GM12801 (cell line): ENCODE results near the gene DNAJC8.

Source experiments
- TF ChIP-seq, protein P1 (sequence below): IDR thresholded peaks from one replicate; pipeline ENCODE4 v1.5.1; 2011; ENCODE audit warnings: control low read depth; ENCODE audit not compliant: insufficient read length; ENCODE audit errors: extremely low read depth

DNAJC8 gene

GRCh38 chr1:28232558-28233263 is at the start of gene DNAJC8:
Gene DNAJC8 (minus strand): TSS chr1:28233029. CDS start chr1:28232998, 31 bp downstream.
- TF ChIP-seq, protein P1, sequence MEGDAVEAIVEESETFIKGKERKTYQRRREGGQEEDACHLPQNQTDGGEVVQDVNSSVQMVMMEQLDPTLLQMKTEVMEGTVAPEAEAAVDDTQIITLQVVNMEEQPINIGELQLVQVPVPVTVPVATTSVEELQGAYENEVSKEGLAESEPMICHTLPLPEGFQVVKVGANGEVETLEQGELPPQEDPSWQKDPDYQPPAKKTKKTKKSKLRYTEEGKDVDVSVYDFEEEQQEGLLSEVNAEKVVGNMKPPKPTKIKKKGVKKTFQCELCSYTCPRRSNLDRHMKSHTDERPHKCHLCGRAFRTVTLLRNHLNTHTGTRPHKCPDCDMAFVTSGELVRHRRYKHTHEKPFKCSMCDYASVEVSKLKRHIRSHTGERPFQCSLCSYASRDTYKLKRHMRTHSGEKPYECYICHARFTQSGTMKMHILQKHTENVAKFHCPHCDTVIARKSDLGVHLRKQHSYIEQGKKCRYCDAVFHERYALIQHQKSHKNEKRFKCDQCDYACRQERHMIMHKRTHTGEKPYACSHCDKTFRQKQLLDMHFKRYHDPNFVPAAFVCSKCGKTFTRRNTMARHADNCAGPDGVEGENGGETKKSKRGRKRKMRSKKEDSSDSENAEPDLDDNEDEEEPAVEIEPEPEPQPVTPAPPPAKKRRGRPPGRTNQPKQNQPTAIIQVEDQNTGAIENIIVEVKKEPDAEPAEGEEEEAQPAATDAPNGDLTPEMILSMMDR: no peak

DNA sequence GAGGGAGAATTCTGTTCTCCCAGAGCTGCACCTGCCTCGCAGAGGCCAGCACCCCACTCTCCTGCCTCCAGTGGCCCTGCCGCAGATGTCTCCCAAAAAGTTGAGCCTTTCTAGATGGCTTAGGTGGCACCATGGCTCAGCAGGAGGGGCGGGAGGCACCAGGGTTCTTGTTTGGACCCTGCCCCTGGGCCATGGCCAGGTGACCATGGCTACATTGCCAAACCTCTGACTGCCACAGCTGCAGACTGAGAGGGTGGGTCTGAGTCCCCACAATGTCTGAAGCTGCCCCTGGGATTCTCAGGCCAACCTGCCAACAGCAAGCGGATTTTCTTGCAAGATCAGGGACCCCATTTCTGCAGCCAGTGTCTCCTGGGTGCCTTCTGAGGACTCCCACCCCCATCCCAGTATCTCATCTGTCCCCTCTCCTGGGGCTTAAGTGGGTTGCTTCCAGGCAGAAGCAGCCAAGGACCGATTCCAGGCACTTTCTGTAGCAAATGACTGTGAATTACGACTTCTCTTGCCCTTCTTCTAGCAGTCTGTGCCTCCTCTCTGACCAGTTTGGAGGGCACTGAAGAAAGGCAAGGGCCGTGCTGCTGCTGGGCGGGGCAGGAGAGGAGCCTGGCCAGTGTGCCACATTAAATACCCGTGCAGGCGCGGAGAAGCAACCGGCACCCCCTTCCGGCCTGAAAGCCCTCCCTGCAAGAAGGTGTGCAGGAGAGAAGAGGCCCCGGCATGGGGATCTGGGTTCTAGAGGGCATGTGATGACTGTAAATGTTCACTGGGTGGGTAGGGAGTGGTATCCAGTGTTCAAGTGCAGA is 49.0 kb upstream of the DNAJC8 start:
- TF ChIP-seq, protein P1: no peak

GRCh38 chr1:28280977-28281381 is 48.1 kb upstream of the DNAJC8 start:
- TF ChIP-seq, protein P1: no peak

- TF ChIP-seq, protein P1: no peak
These were observed 47.7 kb upstream of the DNAJC8 start for GRCh38 chr1:28280501-28280900.

- TF ChIP-seq, protein P1: no peak
These were observed 46.9 kb upstream of the DNAJC8 start for GRCh38 chr1:28279721-28280120.

- TF ChIP-seq, protein P1: no peak
These were observed 45.9 kb upstream of the DNAJC8 start for GRCh38 chr1:28278763-28279162.

DNA sequence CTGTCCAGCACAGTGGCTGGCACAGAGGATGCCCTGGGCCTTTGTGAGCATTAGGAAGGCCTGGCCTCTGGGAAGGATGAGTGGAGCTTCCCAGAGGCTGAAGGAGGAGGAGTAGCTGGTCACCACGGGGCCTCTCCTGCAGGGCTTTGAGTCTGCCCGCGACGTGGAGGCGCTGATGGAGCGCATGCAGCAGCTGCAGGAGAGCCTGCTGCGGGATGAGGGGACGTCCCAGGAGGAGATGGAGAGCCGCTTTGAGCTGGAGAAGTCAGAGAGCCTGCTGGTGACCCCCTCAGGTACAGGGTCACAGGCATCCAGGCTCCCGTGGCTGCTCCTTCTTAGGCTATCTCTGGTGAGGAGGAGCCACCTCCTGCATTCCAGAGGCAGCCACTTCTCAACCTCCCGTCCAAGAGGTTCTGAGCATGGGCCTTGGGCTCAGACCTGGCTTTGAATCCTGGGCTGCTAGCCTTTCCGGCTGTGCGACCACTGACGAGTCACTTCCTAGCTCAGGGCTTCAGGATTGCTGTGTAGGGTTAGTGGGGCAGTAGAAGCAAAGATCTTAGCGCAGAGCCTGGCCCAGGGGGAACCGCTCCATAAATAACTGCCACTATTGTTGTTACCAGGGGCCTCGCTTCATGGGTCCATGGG is 40.5 kb upstream of the DNAJC8 start:
- TF ChIP-seq, protein P1: no peak
